B cell (primary cell): ENCODE results near the gene SNPH. TPM values are rescaled to one million over a fixed set of nuclear protein-coding genes. Genes with fewer than 3 reads are reported as not detected.

Source experiments
- ATAC-seq: fragments of 200-7000 bp; cut with Tn5 transposase; one replicate; pipeline ENCODE4 v1.10.0; 2021; ENCODE audit warnings: low read depth, mild to moderate bottlenecking, moderate number of reproducible peaks, moderate library complexity
- CTCF ChIA-PET: fragments of 350-600 bp; sonication (Branson Sonifier 250); formaldehyde crosslinking; loops from one replicate; lab custom pipeline; 2021; ENCODE audit warnings: antibody characterized with exemption, inconsistent platforms; lab: Charles Lee
- POLR2A ChIA-PET: fragments of 350-600 bp; sonication (Branson Sonifier 250); formaldehyde crosslinking; loops from one replicate; lab custom pipeline; 2021; ENCODE audit warnings: antibody characterized with exemption; lab: Charles Lee
- DNase-seq: peaks from one replicate; pipeline ENCODE4 v3.0.0; 2013
- H2AFZ ChIP-seq: 2 replicates; pipeline ENCODE4 v1.6.1; 2012; ENCODE audit warnings: mild to moderate bottlenecking, low read depth, low read length; ENCODE audit not compliant: insufficient read depth, poor library complexity, severe bottlenecking
- H3K27ac ChIP-seq, 2 donors: 1 replicate in 1 of 2; 2 replicates in 1 of 2; pipeline ENCODE4 v1.5.1; 2012 to 2013; ENCODE audit warnings: low read length in 2 of 2, mild to moderate bottlenecking in 2 of 2, moderate library complexity in 1 of 2
- H3K27me3 ChIP-seq, 4 experiments: fragments of 200-600 bp in 1 of 4; sonication (generic) in 1 of 4; replicated peaks in 1 of 4; 1 replicate in 2 of 4; 2 replicates in 2 of 4; pipeline versions ENCODE4 v1.6.1 to v1.7.0; 2013 to 2016; ENCODE audit warnings: low read length in 3 of 4, mild to moderate bottlenecking in 2 of 4, mixed read lengths in 1 of 4, moderate library complexity in 1 of 4; ENCODE audit not compliant: insufficient read depth in 4 of 4, control insufficient read depth in 3 of 4; ENCODE audit errors: control extremely low read depth in 1 of 4
- H3K36me3 ChIP-seq, 2 experiments: replicated peaks in 1 of 2; 1 replicate in 1 of 2; 2 replicates in 1 of 2; pipeline versions ENCODE4 v1.6.1 to v1.7.1; 2013; ENCODE audit warnings: low read length in 1 of 2; ENCODE audit not compliant: insufficient read depth in 2 of 2, control insufficient read depth in 1 of 2; ENCODE audit errors: control extremely low read depth in 1 of 2, extremely low read depth in 1 of 2
- H3K4me1 ChIP-seq, 2 donors: fragments of 200-600 bp in 1 of 2; sonication (generic) in 1 of 2; 1 replicate in 1 of 2; 2 replicates in 1 of 2; pipeline versions ENCODE4 v1.5.1 to v1.6.1; 2013 to 2017; ENCODE audit warnings: low read length in 2 of 2; ENCODE audit not compliant: control insufficient read depth in 2 of 2, insufficient read depth in 2 of 2
- H3K4me2 ChIP-seq: replicated peaks from 2 replicates; pipeline ENCODE3; 2012; ENCODE audit warnings: mild to moderate bottlenecking, low read depth, low read length; ENCODE audit not compliant: poor library complexity, severe bottlenecking
- H3K4me3 ChIP-seq, 5 experiments: fragments of 200-600 bp in 1 of 5; sonication (generic) in 1 of 5; 1 replicate in 3 of 5; 2 replicates in 2 of 5; pipeline versions ENCODE4 v1.5.1 to v1.7.0; 2011 to 2016; ENCODE audit warnings: low read length in 4 of 5, mild to moderate bottlenecking in 4 of 5, low read depth in 2 of 5, control low read depth in 1 of 5, moderate library complexity in 1 of 5; ENCODE audit not compliant: insufficient read depth in 1 of 5; ENCODE audit errors: control extremely low read depth in 1 of 5, extremely low read depth in 1 of 5
- H3K79me2 ChIP-seq: fragments of 200-600 bp; sonication (generic); one replicate; pipeline ENCODE4 v1.6.0; 2016; ENCODE audit warnings: low read length; ENCODE audit not compliant: control insufficient read depth, insufficient read depth
- H3K9ac ChIP-seq: fragments of 200-600 bp; sonication (generic); 2 replicates; pipeline ENCODE4 v1.6.1; 2017; ENCODE audit warnings: mild to moderate bottlenecking, low read length, moderate library complexity
- H3K9me3 ChIP-seq, 3 donors: one replicate each; pipeline versions ENCODE4 v1.6.1 to v1.7.1; 2013; ENCODE audit warnings: low read length in 2 of 3; ENCODE audit not compliant: control insufficient read depth in 2 of 3, insufficient read depth in 1 of 3; ENCODE audit errors: control extremely low read depth in 1 of 3
- H4K20me1 ChIP-seq: 2 replicates; pipeline ENCODE4 v1.6.0; 2012; ENCODE audit warnings: mild to moderate bottlenecking, low read length; ENCODE audit not compliant: insufficient read depth, control insufficient read depth, poor library complexity, severe bottlenecking
- H3K27ac Mint-ChIP-seq: one replicate; pipeline ENCODE4 v1.8.0; 2021; ENCODE audit warnings: mixed read lengths
- H3K27me3 Mint-ChIP-seq: one replicate; pipeline ENCODE4 v1.8.0; 2021; ENCODE audit warnings: mixed read lengths
- H3K4me1 Mint-ChIP-seq: one replicate; pipeline ENCODE4 v1.8.0; 2021; ENCODE audit warnings: mixed read lengths
- H3K4me3 Mint-ChIP-seq: one replicate; pipeline ENCODE4 v1.8.0; 2021; ENCODE audit warnings: mixed read lengths
- H3K9me3 Mint-ChIP-seq: one replicate; pipeline ENCODE4 v1.8.0; 2022; ENCODE audit warnings: mixed read lengths; ENCODE audit not compliant: insufficient read depth
- EZH2 ChIP-seq: IDR thresholded peaks from 2 replicates; pipeline ENCODE4 v1.6.1; 2012; ENCODE audit warnings: borderline replicate concordance, low read depth, mild to moderate bottlenecking, moderate library complexity, low read length; ENCODE audit not compliant: insufficient read depth, poor library complexity, severe bottlenecking
- WGBS: methylation state at CpG from one replicate; pipeline ENCODE4 v1.1.5; 2013; ENCODE audit warnings: missing lambda C conversion rate; ENCODE audit not compliant: insufficient coverage; 5-methylcytosine and 5-hydroxymethylcytosine counted together
- intact Hi-C: fragments of 100-400 bp; cut with micrococcal nuclease; formaldehyde crosslinking; loops from one replicate; pipeline ENCODE4 v1.10.0; 2022
- polyA plus RNA-seq: library from polyadenylated mRNA; depleted of rRNA; stranded (reverse); fragments of >200 nt; gene quantifications from 2 replicates; pipeline ENCODE4 v1.2.3, GENCODE V29; 2012
- total RNA-seq, 2 donors: library from RNA; stranded (reverse); fragments of 120-200 nt in 1 of 2; gene quantifications; 1 replicate in 1 of 2; 2 replicates in 1 of 2; pipeline versions ENCODE4 v1.2.3 to v1.2.4, GENCODE V29; 2013 to 2022
- TF ChIP-seq, protein P1 (sequence below): fragments of 200-600 bp; IDR thresholded peaks from one replicate; pipeline ENCODE4 v1.8.0; 2022; ENCODE audit warnings: antibody characterized with exemption, mild to moderate bottlenecking

Gene SNPH
- total and polyA plus RNA-seq, 2 donors (not counting 1 experiment from before 2014, with no cell fraction given), result 0.67 to 3.0 TPM

DNA sequence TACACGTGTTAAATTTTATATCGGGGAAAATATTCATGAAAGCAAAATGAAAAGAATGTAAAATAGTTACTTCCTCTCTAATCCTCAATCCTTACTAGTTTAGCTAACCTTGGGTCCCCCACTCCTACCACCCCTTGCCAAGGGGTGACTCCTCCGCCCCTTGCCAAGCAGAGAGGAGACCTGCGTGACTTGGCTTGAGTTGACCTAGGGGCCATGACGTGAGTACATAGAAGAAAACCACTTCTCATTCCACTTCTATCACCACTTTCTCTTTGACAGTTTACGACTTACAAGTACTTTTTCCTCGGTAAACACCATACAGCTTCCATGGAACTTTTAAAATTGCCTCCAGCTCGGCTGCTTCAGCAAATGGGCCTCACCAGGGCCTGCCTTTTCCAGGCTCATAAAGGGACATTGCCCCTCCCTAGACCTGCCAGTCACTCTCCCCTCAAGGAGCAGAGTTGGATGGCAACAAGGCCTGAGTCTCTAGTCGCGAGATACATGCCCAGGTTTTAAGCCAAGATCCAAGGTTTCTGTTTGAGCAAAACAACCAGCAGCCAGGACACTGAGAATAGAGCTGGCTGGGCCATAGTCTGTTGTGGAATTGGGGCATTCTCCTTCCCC, 32.9 kb downstream of the SNPH start:
- Histone ChIP-seq H3K9me3 (no peaks in the 10 kb centered on the region), H2AFZ (no peak overlapping the region), H3K9ac (no peak overlapping the region), H3K27me3 (no peaks in the 10 kb centered on the region), H3K4me3 (no peak overlapping the region), H3K4me2 (no peak overlapping the region), H4K20me1 (no peaks in the 10 kb centered on the region), H3K27ac (no peak overlapping the region), H3K79me2 (no peaks in the 10 kb centered on the region), H3K4me1 (no peaks in the 10 kb centered on the region), H3K36me3 (no peaks in the 10 kb centered on the region)
- POLR2A ChIA-PET, result no interaction called here
- TF ChIP-seq, protein P1, sequence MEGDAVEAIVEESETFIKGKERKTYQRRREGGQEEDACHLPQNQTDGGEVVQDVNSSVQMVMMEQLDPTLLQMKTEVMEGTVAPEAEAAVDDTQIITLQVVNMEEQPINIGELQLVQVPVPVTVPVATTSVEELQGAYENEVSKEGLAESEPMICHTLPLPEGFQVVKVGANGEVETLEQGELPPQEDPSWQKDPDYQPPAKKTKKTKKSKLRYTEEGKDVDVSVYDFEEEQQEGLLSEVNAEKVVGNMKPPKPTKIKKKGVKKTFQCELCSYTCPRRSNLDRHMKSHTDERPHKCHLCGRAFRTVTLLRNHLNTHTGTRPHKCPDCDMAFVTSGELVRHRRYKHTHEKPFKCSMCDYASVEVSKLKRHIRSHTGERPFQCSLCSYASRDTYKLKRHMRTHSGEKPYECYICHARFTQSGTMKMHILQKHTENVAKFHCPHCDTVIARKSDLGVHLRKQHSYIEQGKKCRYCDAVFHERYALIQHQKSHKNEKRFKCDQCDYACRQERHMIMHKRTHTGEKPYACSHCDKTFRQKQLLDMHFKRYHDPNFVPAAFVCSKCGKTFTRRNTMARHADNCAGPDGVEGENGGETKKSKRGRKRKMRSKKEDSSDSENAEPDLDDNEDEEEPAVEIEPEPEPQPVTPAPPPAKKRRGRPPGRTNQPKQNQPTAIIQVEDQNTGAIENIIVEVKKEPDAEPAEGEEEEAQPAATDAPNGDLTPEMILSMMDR, result no peak
- TF ChIP-seq EZH2, result no peak
- H3K9me3 Mint-ChIP-seq, result no peaks in the 10 kb centered on the region
- intact Hi-C loops, result no loop called here
- WGBS, result 94% methylated on average over 7 of the region's 10 CpGs
- no peak for ATAC-seq
- no peaks in the 10 kb centered on the region for H3K27me3 Mint-ChIP-seq
- no peaks in the 10 kb centered on the region for H3K4me1 Mint-ChIP-seq
- CTCF ChIA-PET, result interaction anchor here (2.5 kb wide), 1 partner anchor 13 kb away, joined by 12 read pairs; no protein-coding TSS in a partner anchor
- H3K27ac Mint-ChIP-seq, result no peak overlapping the region
- no peak for DNase-seq
- H3K4me3 Mint-ChIP-seq, result no peak overlapping the region

DNA sequence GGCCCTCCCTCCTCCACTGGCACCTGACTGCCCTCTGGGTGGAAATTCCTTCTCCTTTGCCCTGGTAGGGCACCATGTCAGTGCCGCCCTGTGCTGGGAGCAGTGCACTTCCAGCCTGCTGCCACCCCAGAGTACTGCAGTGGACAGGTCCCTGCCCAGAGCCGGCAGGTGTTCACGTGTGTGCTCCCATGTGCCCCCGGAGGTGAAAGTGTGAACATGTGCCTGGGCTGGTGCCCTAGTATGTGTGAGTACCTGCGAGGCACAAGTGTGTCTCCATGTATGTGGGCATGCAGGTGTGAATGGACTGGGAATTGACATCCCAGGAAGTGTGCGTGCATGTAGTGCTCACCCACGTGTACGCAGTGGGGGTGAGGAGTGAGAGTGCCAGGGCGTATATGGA, 33.4 kb downstream of the SNPH start:
- no peaks in the 10 kb centered on the region for H3K27me3 ChIP-seq
- POLR2A ChIA-PET, result no interaction called here
- H3K4me1 ChIP-seq, result no peaks in the 10 kb centered on the region
- intact Hi-C loops, result no loop called here
- H3K4me2 ChIP-seq, result no peak overlapping the region
- no peak overlapping the region for H3K9ac ChIP-seq
- H3K27me3 Mint-ChIP-seq, result no peaks in the 10 kb centered on the region
- CTCF ChIA-PET, result no interaction called here
- no peaks in the 10 kb centered on the region for H3K9me3 ChIP-seq
- no peak for TF ChIP-seq EZH2
- TF ChIP-seq, protein P1, result peak; percentile 35
- peak; percentile 28 for ATAC-seq
- no peak overlapping the region for H3K27ac Mint-ChIP-seq
- no peaks in the 10 kb centered on the region for H3K79me2 ChIP-seq
- H3K36me3 ChIP-seq, result no peaks in the 10 kb centered on the region
- no peaks in the 10 kb centered on the region for H4K20me1 ChIP-seq
- no peak overlapping the region for H3K4me3 Mint-ChIP-seq
- H3K4me3 ChIP-seq, result no peak overlapping the region
- DNase-seq, result peak; percentile 22
- no peak overlapping the region for H2AFZ ChIP-seq
- H3K4me1 Mint-ChIP-seq, result no peaks in the 10 kb centered on the region
- H3K9me3 Mint-ChIP-seq, result no peaks in the 10 kb centered on the region
- H3K27ac ChIP-seq, result no peak overlapping the region
- WGBS, result 90% methylated on average over 9 of the region's 9 CpGs
